SU-DHL-6 (cell line): ENCODE data around the gene CCL7.
"Not testable (repeated sequence)": the region's sequence is repeated elsewhere in the genome, so short reads cannot be mapped to it uniquely, and the experiment has no call there.

ENCODE experiments used
- H2AFZ ChIP-seq: fragments of 200-600 bp; sonication (generic); 2 replicates; pipeline ENCODE4 v1.6.1; 2014; ENCODE audit warnings: low read depth, mild to moderate bottlenecking, moderate library complexity, mixed read lengths, antibody characterized with exemption, low read length; ENCODE audit not compliant: severe bottlenecking
- H3F3A ChIP-seq: fragments of 200-600 bp; shearing (Covaris generic); 2 replicates; pipeline ENCODE4 v1.6.0; 2016; ENCODE audit warnings: antibody characterized with exemption, mild to moderate bottlenecking; ENCODE audit not compliant: insufficient read depth
- H3K27ac ChIP-seq: fragments of 200-600 bp; sonication (generic); 2 replicates; pipeline ENCODE4 v1.5.1; 2016; ENCODE audit warnings: low read depth, mild to moderate bottlenecking, low read length, moderate library complexity, mixed read lengths
- H3K27me3 ChIP-seq: fragments of 200-600 bp; sonication (generic), shearing (Covaris generic); 2 replicates; pipeline ENCODE4 v1.6.0; 2014; ENCODE audit warnings: mild to moderate bottlenecking, low read length
- H3K36me3 ChIP-seq: fragments of 200-600 bp; sonication (generic); 2 replicates; pipeline ENCODE4 v1.6.1; 2014; ENCODE audit warnings: mild to moderate bottlenecking, low read length, mixed read lengths
- H3K4me2 ChIP-seq: fragments of 300-600, 200-600 bp; shearing (Covaris generic), sonication (generic); 2 replicates; pipeline ENCODE4 v1.6.0; 2014; ENCODE audit warnings: low read length, low read depth, mild to moderate bottlenecking; ENCODE audit not compliant: poor library complexity, severe bottlenecking
- H3K4me3 ChIP-seq: fragments of 200-600 bp; sonication (generic); 2 replicates; pipeline ENCODE4 v1.5.1; 2014; ENCODE audit warnings: antibody characterized with exemption, low read length, mild to moderate bottlenecking, mixed read lengths; ENCODE audit not compliant: insufficient read depth, poor library complexity, severe bottlenecking
- H3K79me2 ChIP-seq: fragments of 200-600 bp; sonication (generic); 2 replicates; pipeline ENCODE4 v1.6.1; 2014; ENCODE audit warnings: mild to moderate bottlenecking, low read length, moderate library complexity; ENCODE audit not compliant: insufficient read depth
- H3K9ac ChIP-seq: fragments of 200-600 bp; sonication (generic); 2 replicates; pipeline ENCODE4 v1.7.0; 2014; ENCODE audit warnings: mild to moderate bottlenecking, low read length
- H3K9me2 ChIP-seq: fragments of 200-600 bp; sonication (generic); replicated peaks from 2 replicates; pipeline ENCODE4 v1.6.1; 2014; ENCODE audit warnings: low read length; ENCODE audit not compliant: insufficient read depth
- H3K9me3 ChIP-seq: fragments of 200-600 bp; sonication (generic); 2 replicates; pipeline ENCODE4 v1.6.1; 2014; ENCODE audit warnings: low read length, mixed read lengths; ENCODE audit not compliant: insufficient read depth
- H4K20me1 ChIP-seq: fragments of 200-600 bp; sonication (generic); 2 replicates; pipeline ENCODE4 v1.6.1; 2014; ENCODE audit warnings: low read depth, mild to moderate bottlenecking, antibody characterized with exemption, low read length, moderate library complexity, mixed read lengths
- CTCF ChIP-seq: fragments of 200-600 bp; sonication (generic); IDR thresholded peaks from one replicate; pipeline ENCODE4 v1.5.1; 2017; ENCODE audit warnings: antibody characterized with exemption, mild to moderate bottlenecking, low read length, moderate library complexity; ENCODE audit not compliant: insufficient read depth, poor library complexity, severe bottlenecking
- EZH2phosphoT487 ChIP-seq: fragments of 200-600 bp; sonication (generic), shearing (Covaris generic); conservative IDR thresholded peaks from 2 replicates; pipeline ENCODE4 v1.6.1; 2018; ENCODE audit warnings: mild to moderate bottlenecking, antibody characterized with exemption, low read length, moderate library complexity, mixed read lengths

The CCL7 gene

GRCh38 chr17:34226744-34227034 lies 43.3 kb upstream of the CCL7 start:
- no peaks in the 10 kb centered on the region for H3K9me2 ChIP-seq
- no peaks in the 10 kb centered on the region for H4K20me1 ChIP-seq
- H3K27ac ChIP-seq = no peak overlapping the region
- H2AFZ ChIP-seq = no peak overlapping the region
- H3K4me3 ChIP-seq = no peak overlapping the region
- no peaks in the 10 kb centered on the region for H3F3A ChIP-seq
- H3K9me3 ChIP-seq = no peaks in the 10 kb centered on the region
- no peaks in the 10 kb centered on the region for H3K27me3 ChIP-seq
- no peak overlapping the region for H3K4me2 ChIP-seq
- no peaks in the 10 kb centered on the region for H3K79me2 ChIP-seq
- TF ChIP-seq CTCF (no peak), EZH2phosphoT487 (no peak)
- no peak overlapping the region for H3K9ac ChIP-seq
- H3K36me3 ChIP-seq = no peaks in the 10 kb centered on the region

- not testable (repeated sequence) for H3K79me2 ChIP-seq, H3K9ac ChIP-seq, H3K9me3 ChIP-seq, H3F3A ChIP-seq, H3K36me3 ChIP-seq, H3K27me3 ChIP-seq, H4K20me1 ChIP-seq, H3K9me2 ChIP-seq, H3K4me3 ChIP-seq, H3K27ac ChIP-seq, H3K4me2 ChIP-seq, H2AFZ ChIP-seq
Observed at GRCh38 chr17:34227293-34227692, 42.7 kb upstream of the CCL7 start.

DNA sequence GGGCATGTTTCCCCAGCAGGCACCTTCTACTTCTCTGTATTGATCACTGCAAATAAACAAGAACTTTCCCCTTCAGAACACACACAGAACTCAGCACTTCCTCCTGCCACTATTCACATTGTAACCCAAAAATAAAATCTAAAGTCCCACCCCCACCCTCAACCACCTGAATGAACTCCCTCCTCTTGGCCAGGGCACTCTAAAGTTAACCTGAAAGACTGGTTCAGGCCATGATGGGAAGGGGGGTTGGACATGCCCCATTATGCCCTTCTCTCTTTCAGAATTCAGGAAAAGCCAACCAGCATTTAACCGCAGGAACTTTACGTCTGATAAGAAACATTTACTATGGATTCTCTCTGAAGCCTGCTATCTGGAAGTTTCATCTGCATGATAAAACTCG lies 42.3 kb upstream of the CCL7 start:
- Histone ChIP-seq H2AFZ (no peak overlapping the region), H3K27me3 (no peaks in the 10 kb centered on the region), H4K20me1 (no peaks in the 10 kb centered on the region), H3K36me3 (no peaks in the 10 kb centered on the region), H3K4me3 (no peak overlapping the region), H3K9me3 (no peaks in the 10 kb centered on the region), H3K9ac (no peak overlapping the region), H3K79me2 (no peaks in the 10 kb centered on the region), H3K9me2 (no peaks in the 10 kb centered on the region), H3K27ac (no peak overlapping the region), H3F3A (no peaks in the 10 kb centered on the region), H3K4me2 (no peak overlapping the region)
- TF ChIP-seq EZH2phosphoT487 (no peak), CTCF (no peak)

GRCh38 chr17:34228781-34229180 lies 41.2 kb upstream of the CCL7 start:
- H3F3A ChIP-seq = no peaks in the 10 kb centered on the region
- no peak overlapping the region for H3K27ac ChIP-seq
- H3K79me2 ChIP-seq = no peaks in the 10 kb centered on the region
- TF ChIP-seq CTCF (no peak), EZH2phosphoT487 (no peak)
- no peak overlapping the region for H2AFZ ChIP-seq
- H4K20me1 ChIP-seq = no peaks in the 10 kb centered on the region
- no peak overlapping the region for H3K4me2 ChIP-seq
- H3K36me3 ChIP-seq = no peaks in the 10 kb centered on the region
- no peaks in the 10 kb centered on the region for H3K9me2 ChIP-seq
- no peak overlapping the region for H3K4me3 ChIP-seq
- no peaks in the 10 kb centered on the region for H3K27me3 ChIP-seq
- H3K9me3 ChIP-seq = no peaks in the 10 kb centered on the region
- H3K9ac ChIP-seq = no peak overlapping the region
